ENCODE measurements around the gene PDE4D.
"Not testable (repeated sequence)": the region's sequence is repeated elsewhere in the genome, so short reads cannot be mapped to it uniquely, and the experiment has no call there.

Gene PDE4D

GRCh38 chr5:58980890-58981289, 912.6 kb downstream of the PDE4D start:
- no peak for DNase-seq

- no peak for DNase-seq
These were observed 914.4 kb downstream of the PDE4D start for GRCh38 chr5:58979090-58979489.

- DNase-seq: no peak
These were observed 918.9 kb downstream of the PDE4D start for GRCh38 chr5:58974601-58975000.

- DNase-seq: no peak
These were observed 919.4 kb downstream of the PDE4D start for GRCh38 chr5:58974083-58974482.

- no peak for DNase-seq
These were observed 921.2 kb downstream of the PDE4D start for GRCh38 chr5:58972301-58972700.

- no peak for DNase-seq
These were observed 922.8 kb downstream of the PDE4D start for GRCh38 chr5:58970766-58971165.

GRCh38 chr5:58969795-58970194, 923.7 kb downstream of the PDE4D start:
- no peak for DNase-seq

GRCh38 chr5:58969253-58969652, 924.3 kb downstream of the PDE4D start:
- no peak for DNase-seq

- DNase-seq: no peak
These were observed 925.2 kb downstream of the PDE4D start for GRCh38 chr5:58968350-58968749.

GRCh38 chr5:58967597-58968281, 925.8 kb downstream of the PDE4D start:
- DNase-seq: no peak

- DNase-seq: no peak
These were observed 927.7 kb downstream of the PDE4D start for GRCh38 chr5:58965677-58966414.

- DNase-seq: no peak
These were observed 929.7 kb downstream of the PDE4D start for GRCh38 chr5:58963821-58964220.

GRCh38 chr5:58963361-58963760, 930.2 kb downstream of the PDE4D start:
- DNase-seq: no peak

GRCh38 chr5:58961631-58962280, 931.8 kb downstream of the PDE4D start:
- no peak for DNase-seq

GRCh38 chr5:58958701-58959100, 934.8 kb downstream of the PDE4D start:
- DNase-seq: no peak

- not testable (repeated sequence) for DNase-seq
These were observed 940.3 kb downstream of the PDE4D start for GRCh38 chr5:58953218-58953617.

- no peak for DNase-seq
These were observed 943.3 kb downstream of the PDE4D start for GRCh38 chr5:58950224-58950623.

- no peak for DNase-seq
These were observed 947.3 kb downstream of the PDE4D start for GRCh38 chr5:58946230-58946629.

GRCh38 chr5:58944221-58944620, 949.3 kb downstream of the PDE4D start:
- no peak for DNase-seq

GRCh38 chr5:58940446-58940845, 953.1 kb downstream of the PDE4D start:
- DNase-seq: no peak

GRCh38 chr5:58939664-58940063, 953.9 kb downstream of the PDE4D start:
- DNase-seq: no peak

- no peak for DNase-seq
These were observed 954.7 kb downstream of the PDE4D start for GRCh38 chr5:58938563-58939424.

- DNase-seq: no peak
These were observed 956.4 kb downstream of the PDE4D start for GRCh38 chr5:58937031-58937681.
